CD1c-positive myeloid dendritic cell (primary cell): ENCODE measurements around the gene DLX5.

Experiments
- DNase-seq: peaks from one replicate; pipeline ENCODE4 v3.0.0-alpha.2; 2016; ENCODE audit errors: extremely low spot score

Gene DLX5

DNA sequence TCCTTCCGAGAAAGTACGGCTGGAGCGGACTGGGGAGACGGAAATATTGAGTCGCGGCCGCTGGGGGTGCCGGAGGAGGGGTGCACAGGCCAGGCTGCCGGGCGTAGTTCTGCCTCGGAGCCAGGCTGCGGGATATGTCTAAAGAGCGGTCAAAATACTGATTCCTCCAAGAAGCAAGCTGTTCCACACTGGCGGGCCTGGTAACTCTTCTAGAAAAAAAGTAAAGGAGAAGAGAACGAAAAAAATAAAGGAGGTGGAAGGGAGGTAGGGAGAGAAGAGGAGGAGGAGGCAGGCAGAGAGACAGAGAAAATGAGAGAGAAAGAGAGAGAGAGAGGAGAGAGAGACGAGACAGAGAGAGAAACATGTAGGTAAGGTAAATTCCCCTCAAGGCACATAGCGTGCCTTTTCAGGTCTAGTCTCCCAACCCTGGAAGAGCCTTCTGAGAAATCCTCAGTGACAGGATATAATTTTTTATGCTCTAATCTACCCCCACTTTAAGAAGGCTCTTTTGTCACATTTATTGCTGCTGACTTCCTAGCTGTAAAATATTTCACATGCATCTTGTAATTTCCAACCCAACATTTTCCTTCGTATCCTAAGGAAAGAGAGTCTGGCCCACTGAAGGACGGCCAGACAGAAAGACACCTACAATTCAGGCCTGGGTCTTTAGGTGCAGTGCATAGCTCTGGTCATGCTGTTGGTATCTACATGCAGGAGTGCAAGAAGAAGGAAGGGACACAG is 5.7 kb downstream of the DLX5 start:
- DNase-seq: no peak

DNA sequence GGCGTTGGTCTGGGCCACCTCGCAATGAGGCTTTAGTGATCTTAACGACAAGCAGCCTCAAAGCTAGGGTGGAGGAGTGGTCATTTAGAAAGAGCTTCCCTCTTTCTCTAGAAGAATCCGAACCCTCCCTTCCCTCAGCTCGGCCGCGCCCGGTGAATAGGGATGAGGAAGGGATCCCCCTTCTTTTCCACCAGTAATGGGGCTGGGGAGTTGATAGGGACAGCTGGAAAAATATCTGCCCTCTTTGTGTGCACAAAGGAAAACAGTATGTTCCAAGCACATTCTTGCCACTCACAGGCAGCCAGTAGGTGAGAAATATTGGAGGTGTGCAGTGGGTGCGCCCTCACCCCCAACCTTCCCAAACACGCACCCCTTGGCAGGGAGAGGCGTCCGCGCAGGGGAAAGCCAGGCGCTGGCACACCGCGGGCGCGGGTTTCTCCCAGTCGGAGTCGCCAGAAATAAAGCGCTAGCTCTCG is 6.5 kb downstream of the DLX5 start:
- DNase-seq: no peak

DNA sequence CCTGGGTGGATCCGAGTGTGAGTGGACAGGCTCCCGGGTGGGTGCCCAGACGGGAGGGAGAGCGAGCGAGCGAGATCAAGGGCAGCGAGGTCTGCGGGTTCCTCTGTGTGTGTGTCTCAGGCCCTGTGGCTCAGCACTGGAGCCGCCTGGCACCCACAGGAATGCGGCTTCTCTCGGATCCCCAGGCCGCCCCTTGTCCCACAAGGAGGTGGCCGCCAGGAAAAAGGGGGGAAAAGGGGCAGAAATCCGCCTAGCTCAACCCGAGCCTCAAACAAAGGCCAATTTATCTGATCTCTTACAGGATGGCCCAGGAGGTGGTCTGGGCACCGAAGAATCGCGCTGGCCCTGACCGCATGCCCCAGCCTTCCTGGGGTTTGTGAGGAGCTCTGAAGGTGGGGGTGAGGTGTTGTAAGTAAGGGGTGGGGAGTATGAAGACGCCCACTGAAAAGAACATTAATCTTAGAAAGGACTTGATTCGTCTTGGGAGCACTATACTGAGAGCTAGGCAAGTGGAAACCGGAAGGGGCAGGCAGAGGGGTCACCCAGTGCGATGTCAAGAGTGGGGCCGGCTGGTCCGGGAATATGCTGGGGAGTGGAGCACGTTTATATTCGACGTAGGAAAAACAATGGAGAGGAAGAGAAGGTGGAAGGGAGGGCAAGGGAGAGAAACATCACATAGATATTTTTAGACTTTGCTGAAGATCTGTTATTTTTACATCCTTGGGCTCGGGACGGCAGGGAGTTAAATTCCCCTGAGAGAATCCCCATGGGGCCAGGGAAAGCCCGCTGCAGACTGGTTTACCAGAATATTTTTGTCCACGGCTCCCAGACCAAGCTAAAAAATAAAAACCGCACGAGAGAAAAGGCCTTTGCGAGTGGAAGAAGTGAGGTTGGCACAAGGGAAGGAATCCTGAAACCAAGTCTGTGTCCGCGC is 7.2 kb downstream of the DLX5 start:
- DNase-seq: no peak

DNA sequence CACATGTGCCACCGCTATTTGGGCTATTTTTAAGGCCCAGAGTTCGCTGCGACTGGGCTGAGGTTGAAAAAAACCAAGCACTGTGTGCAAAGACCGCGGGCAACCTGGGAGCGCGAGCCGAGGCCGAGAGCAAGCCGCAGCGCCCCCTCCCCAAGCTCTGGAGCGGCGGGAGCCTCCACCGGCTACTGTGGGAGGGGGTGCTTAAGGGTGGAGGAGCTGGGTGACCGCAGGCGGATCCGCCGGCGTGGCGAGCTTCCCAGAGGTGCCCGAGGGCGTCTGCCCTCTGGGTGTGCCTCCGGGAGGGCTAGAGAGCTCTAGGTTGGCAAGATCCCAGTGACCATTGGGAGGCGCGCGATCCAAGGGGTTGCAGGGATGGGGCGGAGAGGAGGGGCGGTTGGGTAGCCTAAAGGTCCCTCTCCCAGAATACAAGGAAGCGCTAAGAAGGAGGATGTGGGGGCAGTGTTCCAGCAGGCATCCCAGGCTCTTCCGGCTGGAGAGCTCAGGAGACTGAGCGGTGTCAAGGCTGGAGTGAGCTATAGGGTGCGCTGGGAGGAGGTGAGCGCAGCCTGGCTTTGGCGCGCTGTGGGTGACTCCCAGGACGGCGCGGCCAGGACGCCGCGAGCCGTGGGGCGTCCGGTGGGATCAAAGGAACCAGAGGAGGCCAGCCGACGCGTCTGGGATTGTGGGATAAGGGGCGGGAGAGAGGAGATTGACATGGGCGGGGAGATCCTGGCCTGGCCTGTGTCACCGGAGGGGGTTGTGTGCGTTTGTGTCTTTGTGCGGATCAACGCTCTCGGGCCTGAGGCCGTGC is 8.0 kb downstream of the DLX5 start:
- no peak for DNase-seq

DNA sequence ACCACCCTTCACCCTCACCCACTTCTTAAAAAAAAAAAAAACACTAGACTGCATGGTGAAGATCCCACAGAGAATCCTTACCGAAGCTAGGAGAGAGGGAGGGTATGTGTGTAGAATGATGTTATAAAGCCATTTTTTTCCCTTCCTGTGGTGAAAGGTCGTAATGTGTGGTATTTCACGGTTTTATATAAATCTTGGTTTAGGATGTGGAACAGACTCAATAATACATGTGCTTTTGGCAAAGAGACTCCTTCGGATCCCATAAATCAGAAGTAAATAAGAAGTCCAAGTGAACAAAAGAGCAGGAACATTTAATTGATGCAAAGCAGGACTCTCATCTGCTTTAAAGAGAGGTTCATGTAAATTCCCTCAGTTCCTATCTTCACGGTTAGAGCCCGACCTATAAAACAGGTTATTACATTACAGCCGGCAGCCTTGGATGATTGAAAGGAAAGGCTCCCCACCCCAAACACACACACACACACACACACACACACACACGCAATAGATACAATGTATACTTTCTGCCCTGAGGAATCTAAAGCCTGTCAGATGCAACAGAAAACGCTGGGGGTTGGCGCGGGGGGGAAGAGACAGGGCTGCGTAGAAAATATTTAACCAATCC is 8.8 kb downstream of the DLX5 start:
- no peak for DNase-seq

DNA sequence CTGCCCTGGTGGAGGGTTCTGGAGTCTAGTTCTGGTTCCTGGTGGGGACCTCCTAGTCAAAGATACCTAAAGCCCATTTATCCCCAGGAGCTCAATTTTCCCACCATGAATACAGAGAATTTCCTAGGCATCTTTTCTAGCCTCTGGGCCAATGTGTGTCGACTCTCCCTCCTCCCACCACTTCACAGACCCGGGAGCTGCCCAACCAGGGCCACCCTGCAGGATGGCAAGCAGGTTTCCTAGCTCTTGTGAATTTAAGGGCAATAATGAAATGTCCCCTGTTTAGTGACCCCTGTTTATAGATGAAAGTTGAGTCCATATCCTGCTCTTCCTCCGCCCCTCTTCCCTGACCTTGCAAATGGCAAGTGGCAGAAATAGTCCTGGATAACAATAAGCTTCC is 9.4 kb downstream of the DLX5 start:
- no peak for DNase-seq

DNA sequence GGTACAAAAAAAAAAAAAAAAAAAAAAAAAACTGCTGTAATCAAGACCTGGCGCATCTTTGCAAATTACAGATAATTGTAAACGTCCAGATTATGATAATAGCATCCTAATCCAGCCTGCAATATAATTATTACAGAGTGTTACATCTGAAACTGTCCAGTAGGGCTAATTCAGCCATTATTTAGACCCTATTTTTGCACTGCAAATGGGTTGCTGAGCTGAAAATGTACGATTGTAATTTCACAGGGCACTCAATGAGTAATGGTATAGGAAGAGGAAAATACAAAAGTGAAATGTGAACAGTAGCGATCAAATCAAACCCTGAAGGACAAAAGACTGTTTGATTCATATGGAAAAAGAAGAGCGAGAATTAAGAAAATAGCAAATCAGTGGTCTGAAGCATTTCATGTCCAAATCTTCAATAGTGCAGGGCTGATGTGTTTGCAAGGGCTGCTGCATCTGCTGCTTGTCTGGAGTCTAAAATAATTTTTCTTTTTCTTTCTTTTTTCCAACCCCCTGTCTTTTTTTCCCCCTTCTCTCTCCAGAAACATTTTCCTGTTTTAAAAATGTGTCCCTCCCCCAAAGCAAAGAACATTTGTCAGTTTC is 10.4 kb downstream of the DLX5 start:
- no peak for DNase-seq

DNA sequence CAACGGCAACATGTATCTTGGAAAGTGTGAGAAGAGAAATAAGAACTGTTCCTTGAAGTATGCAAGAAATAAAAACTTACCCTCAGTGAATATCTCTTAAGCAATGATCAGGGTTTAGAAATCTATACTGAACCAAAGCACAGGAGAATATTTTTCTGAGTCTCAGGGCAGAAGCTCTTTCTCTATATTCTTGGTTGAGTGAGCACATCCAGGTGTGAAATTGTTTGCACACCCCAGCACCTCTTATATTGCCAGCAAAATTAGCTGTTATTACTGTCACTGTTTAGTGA is 10.8 kb downstream of the DLX5 start:
- DNase-seq: no peak

DNA sequence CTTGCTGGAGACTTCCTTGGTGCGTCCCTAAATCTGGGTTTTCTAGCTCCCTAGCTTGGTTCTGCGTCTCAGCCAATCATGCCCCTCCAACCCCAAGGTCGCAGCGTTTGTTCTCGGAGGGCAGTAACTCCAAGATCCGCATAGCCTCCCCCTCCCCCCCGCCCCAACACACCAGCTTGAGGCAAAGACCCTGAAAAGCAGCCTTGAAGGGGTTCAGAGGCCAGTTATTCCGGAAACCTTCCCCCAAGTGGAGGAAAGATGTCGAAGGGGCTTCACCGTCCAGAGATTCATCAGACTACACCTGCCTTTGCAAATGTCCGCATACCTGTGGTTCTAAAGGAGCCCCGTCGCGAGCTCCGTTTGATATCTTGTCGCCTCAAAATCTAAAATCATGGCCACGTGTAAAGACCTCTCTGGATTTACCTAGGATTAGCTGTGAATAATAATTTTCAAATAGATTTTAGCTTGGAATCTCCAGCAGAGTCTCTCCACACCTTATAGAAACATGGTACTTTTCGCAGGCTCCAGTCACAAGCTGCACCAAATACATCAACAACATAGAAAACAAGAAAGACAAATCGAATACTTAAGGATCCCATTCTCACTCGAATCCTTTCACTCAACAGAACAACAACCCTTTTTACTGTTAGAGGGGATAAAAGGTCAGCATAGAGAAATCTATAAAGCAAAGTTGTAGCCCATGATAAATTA is 11.3 kb downstream of the DLX5 start:
- no peak for DNase-seq

DNA sequence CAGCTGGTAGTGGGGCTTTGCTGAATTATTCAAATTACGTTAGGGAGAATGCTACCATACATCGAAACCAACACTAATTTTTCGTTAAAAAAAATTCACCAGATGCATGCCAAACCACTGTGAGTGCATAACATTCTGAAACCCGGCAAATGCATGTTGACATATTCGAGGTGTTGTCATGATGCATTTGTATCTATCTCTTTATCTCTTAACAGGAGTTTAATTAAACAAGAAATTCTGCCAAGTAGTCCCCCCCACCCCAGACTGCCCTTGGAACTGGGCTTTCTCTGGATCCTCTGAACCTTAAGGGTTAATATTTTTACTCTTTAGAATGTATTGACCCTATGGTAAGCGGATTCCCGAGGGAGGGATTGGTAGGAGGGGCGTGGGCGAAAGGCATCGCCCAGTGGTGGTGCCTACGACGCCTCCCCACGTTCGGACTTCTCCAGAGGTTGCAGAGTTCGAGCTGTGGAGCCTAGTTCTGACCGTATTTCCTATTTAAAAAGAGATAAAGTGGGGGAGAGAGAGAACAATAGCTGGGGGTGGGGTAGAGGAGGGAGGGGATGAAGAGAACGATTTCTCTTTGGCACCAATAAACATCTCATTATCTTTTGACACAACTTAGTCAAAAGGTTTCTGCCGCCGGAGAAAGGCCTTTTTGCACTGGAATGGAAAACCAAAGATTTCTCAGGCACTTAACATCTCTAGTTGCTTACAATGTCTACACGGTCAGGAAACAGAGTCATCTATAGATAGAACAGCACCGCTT is 12.1 kb downstream of the DLX5 start:
- DNase-seq: no peak

DNA sequence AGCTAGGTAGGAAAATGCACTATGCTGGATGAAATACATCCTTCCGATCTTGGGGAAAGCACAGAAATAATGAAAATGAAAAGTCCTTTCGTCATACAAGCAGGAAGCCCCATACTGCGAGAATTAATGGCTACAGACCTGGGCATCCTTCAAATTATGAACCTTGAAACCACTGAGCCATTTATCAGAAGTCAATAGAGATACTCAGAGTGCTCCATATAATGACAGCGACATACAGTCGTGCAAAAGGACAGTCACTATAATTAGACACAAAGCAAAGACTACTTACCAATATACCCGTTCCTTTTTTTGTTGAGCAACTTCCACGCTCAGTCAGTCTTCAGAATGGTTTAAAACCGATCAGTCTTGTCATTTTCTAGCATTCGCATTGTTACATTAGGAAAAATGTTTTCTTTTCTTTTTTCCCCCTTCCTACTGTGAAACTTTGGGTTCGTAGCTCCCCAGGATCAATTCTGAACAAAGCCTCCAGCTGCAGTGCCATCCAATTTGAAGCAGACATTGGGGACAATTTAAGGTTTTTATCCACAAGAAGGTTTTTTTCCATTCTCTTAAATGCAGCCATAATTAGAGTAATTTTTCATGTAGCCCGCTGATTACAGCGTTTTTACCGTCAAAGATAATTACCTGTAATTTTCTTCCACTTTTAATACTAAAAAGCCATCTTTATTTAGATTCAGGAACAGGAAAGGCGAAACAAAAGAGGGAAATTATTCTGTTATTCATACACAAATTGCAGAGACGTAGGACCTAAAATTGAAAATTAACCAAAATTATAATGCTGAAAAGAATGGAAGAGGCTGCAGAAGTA is 12.9 kb downstream of the DLX5 start:
- no peak for DNase-seq

DNA sequence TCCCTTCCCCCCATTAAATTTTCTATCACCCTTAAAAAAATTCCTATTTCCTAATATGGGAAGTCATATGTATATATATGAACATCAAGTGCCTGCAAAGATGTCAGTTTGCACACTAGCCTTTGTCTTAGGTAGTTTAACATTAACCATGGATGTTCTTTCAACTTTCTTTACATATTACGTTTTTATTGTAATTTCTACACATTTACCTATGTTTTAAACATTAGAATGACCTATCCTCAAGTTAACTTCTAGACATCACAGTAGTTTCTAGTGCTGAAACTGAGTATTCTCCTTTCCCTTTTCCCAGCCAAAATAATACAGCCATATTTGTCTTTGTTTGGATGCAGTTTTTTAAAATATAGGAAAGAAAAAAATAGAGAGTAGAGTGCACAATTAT is 13.5 kb downstream of the DLX5 start:
- no peak for DNase-seq

DNA sequence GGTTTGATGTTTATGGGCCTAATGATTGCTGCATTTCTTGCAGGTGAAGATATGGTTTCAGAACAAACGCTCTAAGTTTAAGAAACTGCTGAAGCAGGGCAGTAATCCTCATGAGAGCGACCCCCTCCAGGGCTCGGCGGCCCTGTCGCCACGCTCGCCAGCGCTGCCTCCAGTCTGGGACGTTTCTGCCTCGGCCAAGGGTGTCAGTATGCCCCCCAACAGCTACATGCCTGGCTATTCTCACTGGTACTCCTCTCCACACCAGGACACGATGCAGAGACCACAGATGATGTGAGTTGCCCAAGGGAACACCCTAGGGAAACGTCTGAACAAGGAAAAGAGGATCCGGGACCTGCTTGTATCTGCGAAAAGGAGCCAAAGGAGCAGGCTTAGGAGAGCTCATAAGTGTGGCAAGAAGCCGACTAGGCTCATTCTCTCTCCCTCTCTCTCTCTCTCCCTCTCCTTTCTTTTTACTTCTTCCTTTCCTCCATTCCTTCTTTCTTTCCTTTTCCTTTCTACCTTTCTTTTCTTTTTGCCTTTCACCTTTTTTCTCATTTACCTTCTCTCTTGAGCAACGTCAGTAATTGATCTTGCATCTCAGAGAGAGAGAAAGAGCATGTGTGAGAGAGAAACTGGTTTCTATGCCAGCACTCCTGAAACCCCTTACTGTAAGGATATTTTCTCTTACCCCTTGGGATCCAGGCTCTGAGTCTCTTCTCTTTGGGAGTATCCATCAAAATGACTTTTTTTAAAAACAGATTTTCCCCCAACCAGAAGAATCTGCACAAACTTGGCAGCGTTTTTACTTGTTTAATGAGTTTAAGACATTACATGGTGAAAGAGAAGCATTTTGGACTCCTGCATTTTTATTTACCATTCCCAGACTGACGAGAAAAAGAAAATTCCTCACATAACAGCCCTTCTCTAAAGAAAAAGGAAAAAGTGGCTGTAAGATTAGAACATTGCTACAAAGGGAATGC is 14.6 kb downstream of the DLX5 start:
- DNase-seq: no peak

DNA sequence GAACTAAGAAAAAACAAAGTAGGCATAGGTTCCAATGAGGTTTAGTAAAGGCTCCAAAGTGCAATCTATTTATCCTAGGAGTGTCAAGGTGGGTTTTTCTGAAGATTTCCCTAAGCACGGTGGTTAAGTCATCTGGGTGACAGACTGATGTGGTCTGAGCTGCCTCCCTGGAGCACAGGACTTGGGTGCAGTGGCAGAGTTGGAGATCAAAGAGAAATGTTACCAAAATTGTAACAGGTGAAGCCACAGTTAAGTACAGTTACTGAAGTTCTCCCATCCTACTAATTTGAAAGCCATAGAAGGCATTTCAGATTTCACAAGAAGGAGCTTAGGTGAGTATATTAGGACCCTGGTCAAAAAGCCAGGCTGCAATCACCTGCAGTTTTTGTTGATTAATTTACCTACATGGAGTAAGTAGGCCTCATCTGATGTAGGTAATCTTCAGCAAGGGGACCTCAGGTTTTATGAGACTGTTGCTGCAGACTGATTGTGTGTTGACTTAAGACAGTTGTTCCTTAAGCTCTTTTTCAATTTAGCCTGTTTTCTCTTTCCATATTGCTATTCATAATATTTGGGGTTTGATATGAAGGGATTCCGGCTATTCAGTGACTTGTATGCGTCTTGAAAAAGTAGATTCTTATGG is 16.2 kb downstream of the DLX5 start:
- no peak for DNase-seq

DNA sequence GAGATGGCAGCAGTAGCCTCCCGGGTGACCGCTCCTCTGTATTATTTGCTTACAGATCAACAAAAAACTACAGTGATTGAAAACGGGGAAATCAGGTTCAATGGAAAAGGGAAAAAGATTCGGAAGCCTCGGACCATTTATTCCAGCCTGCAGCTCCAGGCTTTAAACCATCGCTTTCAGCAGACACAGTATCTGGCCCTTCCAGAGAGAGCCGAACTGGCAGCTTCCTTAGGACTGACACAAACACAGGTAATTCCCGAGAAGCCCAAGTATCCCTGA is 17.1 kb downstream of the DLX5 start:
- no peak for DNase-seq

DNA sequence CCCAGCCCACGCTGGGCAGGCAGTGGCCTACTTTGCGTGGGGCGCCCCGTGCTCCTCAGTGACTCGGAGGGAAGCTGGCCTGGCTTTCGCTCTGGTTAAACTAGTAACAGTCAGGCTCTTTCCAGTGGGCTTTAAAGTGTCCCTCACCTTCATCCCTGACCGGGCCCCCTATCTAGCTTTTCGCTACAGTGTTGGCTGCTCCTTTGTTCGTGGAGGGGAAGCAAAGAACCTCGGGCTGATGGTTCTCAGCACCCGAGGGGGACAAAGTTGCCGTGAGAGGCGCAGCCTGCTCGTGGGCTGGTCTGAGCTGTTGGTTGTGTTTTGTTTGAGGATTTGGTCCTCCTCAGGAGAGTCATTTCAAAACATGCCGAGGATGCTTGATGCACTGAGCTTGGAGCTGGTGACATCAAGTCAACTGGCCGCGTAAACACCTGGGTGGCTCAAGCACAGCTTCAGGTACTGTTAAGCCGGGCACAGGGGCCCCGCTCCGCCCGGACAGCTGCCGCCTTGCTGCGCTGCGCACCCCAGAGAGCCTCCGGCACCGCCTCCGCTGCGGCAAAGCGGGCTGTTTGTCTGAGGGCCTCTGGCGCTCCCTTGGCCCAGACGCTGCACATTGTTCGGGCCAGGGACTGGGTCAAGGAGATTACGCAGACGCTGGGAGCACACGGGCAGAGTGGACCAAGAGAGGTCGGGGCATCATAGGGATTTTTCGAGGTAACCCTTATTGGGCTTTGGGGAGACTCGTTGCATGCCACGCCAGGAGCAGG is 17.6 kb downstream of the DLX5 start:
- no peak for DNase-seq
